ENCODE results near the gene SHTN1. TPM values are rescaled to one million over a fixed set of nuclear protein-coding genes. Genes with fewer than 3 reads are reported as not detected.

The SHTN1 gene
- total and polyA plus RNA-seq, 10 of the 15 experiments (the other 5 are each of a cell fraction or from before 2014, with no cell fraction given), result 0.79 to 4.0 (median 2.0) TPM

- TF ChIP-seq BRCA1 (IDR thresholded peaks at IDR 0.05; ENCODE audit: low read depth, low read length) (no peak), ZNF274 (IDR thresholded peaks at IDR 0.05; ENCODE audit: insufficient read depth, insufficient read length) (no peak), BMI1 (IDR thresholded peaks at IDR 0.05; ENCODE audit: borderline replicate concordance) (no peak), YBX1 (IDR thresholded peaks at IDR 0.05) (no peak)
These were observed 34.9 kb downstream of the SHTN1 start (continued) for GRCh38 chr10:116970050-116970449.

GRCh38 chr10:116968331-116968730, 36.7 kb downstream of the SHTN1 start:
- Histone ChIP-seq H2AFZ (ENCODE audit: control insufficient read depth, low read depth, low read length) (no peak overlapping the region), H3K4me1 (ENCODE audit: control insufficient read depth, insufficient read depth, low read length) (no peaks in the 10 kb centered on the region), H4K20me1 (ENCODE audit: control insufficient read depth, insufficient read depth) (no peaks in the 10 kb centered on the region), H3K9me3 (replicated peaks; ENCODE audit: control insufficient read depth, insufficient read depth, low read length) (no peaks in the 10 kb centered on the region), H3K27me3 (replicated peaks in 1 of 2; ENCODE audit: control insufficient read depth in 2 of 2, insufficient read depth in 2 of 2, low read length in 1 of 2) (no peaks in the 10 kb centered on the region), H3K36me3 (ENCODE audit: control insufficient read depth in 2 of 2, insufficient read depth in 2 of 2, low read length in 1 of 2) (no peaks in the 10 kb centered on the region), H3K27ac (ENCODE audit: control insufficient read depth, insufficient read depth) (no peak overlapping the region), H3K4me3 (no peak overlapping the region), H3K9ac (ENCODE audit: control insufficient read depth, insufficient read depth, low read length) (no peak overlapping the region), H3K4me2 (ENCODE audit: control insufficient read depth, insufficient read depth) (no peak overlapping the region), H3K79me2 (ENCODE audit: control insufficient read depth, insufficient read depth, low read length) (no peaks in the 10 kb centered on the region)
- ATAC-seq, result no peak
- BruUV-seq (replicated peaks), result no TSS peak
- no peak for DNase-seq (ENCODE audit: low read depth, low spot score)
- TF ChIP-seq IKZF1 (conservative IDR thresholded peaks at IDR 0.05) (no peak), FOXK2 (IDR thresholded peaks at IDR 0.05) (no peak), MEF2A (IDR thresholded peaks at IDR 0.05; ENCODE audit: insufficient read depth, low read depth, low read length) (no peak), TAF1 (IDR thresholded peaks at IDR 0.05; ENCODE audit: borderline replicate concordance, low read depth, low read length) (no peak), MTA2 (IDR thresholded peaks at IDR 0.05; ENCODE audit: low read depth) (no peak), RBBP5 (conservative IDR thresholded peaks at IDR 0.05) (no peak), BHLHE40 (IDR thresholded peaks at IDR 0.05; ENCODE audit: borderline replicate concordance in 1 of 2, low read depth in 2 of 2, low read length in 1 of 2) (no peak)
- intact Hi-C loops (cut with micrococcal nuclease; ENCODE audit: unreplicated experiment) (no loop called here), in situ Hi-C loops (cut with MboI) (no loop called here)
- ChIA-PET CTCF (no interaction called here), RAD21 (ENCODE audit: unreplicated experiment) (no interaction called here), POLR2A (no interaction called here), SMC1A (ENCODE audit: uncharacterized antibody, unreplicated experiment) (no interaction called here)
- FAIRE-seq, result no peak
- 48% methylated on average over 3 of the region's 3 CpGs for WGBS (ENCODE audit: insufficient coverage, insufficient replicate concordance, low lambda C conversion rate, missing lambda C conversion rate)

Data from GM12878 (cell line).